OCI-LY1 (cell line): ENCODE measurements around the gene DNAH9.

Experiments
- EZH2 ChIP-seq: fragments of 200-600 bp; sonication (generic), shearing (Covaris generic); IDR thresholded peaks from 2 replicates; pipeline ENCODE4 v1.8.0; 2017; ENCODE audit warnings: borderline replicate concordance, mixed run types, mild to moderate bottlenecking, antibody characterized with exemption, low read length, moderate library complexity, mixed read lengths
- TF ChIP-seq, protein P1 (sequence below): fragments of 200-600 bp; sonication (generic), shearing (Covaris generic); IDR thresholded peaks from 2 replicates; pipeline ENCODE4 v1.5.1; 2017; ENCODE audit warnings: mild to moderate bottlenecking, antibody characterized with exemption, low read length, moderate library complexity, mixed read lengths

DNA sequence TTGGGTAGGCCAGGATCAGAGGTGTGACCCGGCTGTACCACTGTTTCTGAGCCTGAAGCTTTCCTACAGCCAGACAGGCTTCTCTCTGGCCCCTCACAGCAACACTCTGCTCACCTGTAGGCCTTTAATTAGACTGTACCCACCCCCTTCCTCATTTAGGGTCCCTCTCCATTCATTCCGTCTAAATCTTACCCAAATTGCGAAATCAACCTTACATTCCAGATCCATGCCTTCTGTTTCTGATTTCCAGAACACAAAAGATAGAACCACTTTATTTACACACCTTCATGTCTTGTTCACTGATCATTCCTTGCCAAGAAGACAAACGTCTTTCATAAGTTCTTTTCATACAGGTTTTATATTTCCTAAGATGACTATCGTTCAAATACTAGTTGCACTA lies 238.2 kb downstream of the DNAH9 start:
- TF ChIP-seq, protein P1, sequence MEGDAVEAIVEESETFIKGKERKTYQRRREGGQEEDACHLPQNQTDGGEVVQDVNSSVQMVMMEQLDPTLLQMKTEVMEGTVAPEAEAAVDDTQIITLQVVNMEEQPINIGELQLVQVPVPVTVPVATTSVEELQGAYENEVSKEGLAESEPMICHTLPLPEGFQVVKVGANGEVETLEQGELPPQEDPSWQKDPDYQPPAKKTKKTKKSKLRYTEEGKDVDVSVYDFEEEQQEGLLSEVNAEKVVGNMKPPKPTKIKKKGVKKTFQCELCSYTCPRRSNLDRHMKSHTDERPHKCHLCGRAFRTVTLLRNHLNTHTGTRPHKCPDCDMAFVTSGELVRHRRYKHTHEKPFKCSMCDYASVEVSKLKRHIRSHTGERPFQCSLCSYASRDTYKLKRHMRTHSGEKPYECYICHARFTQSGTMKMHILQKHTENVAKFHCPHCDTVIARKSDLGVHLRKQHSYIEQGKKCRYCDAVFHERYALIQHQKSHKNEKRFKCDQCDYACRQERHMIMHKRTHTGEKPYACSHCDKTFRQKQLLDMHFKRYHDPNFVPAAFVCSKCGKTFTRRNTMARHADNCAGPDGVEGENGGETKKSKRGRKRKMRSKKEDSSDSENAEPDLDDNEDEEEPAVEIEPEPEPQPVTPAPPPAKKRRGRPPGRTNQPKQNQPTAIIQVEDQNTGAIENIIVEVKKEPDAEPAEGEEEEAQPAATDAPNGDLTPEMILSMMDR: no peak
- no peak for TF ChIP-seq EZH2
